Body of pancreas (tissue), 4 donors: ENCODE data around the gene CDX1. TPM values are rescaled to one million over a fixed set of nuclear protein-coding genes. Genes with fewer than 3 reads are reported as not detected.

Experiments used
- ATAC-seq: fragments of 150-250 bp; one replicate; pipeline ENCODE4 v1.9.1; 2016
- DNase-seq, 4 donors: peaks; one replicate each; pipeline ENCODE4 v3.0.0-alpha.2; 2019
- H3K27ac ChIP-seq, 4 donors: fragments of 200-600 bp; sonication (generic); 1 replicate in 3 of 4; 2 replicates in 1 of 4; pipeline versions ENCODE4 v1.5.1 to v1.6.1; 2016 to 2019; ENCODE audit warnings: mild to moderate bottlenecking in 1 of 4, mixed read lengths in 1 of 4, moderate library complexity in 1 of 4
- H3K27me3 ChIP-seq, 2 donors: fragments of 200-600 bp; sonication (generic); one replicate each; pipeline ENCODE4 v1.6.0; 2016; ENCODE audit warnings: mild to moderate bottlenecking in 1 of 2
- H3K36me3 ChIP-seq, 2 donors: fragments of 200-600 bp; sonication (generic); replicated peaks in 1 of 2; 2 replicates each; pipeline ENCODE4 v1.5.1; 2016; ENCODE audit warnings: low read depth in 2 of 2; ENCODE audit not compliant: insufficient read depth in 1 of 2
- H3K4me1 ChIP-seq: fragments of 200-600 bp; sonication (generic); one replicate; pipeline ENCODE4 v1.6.0; 2016
- H3K4me3 ChIP-seq, 2 donors: fragments of 200-600 bp; sonication (generic); 1 replicate in 1 of 2; 2 replicates in 1 of 2; pipeline ENCODE4 v1.5.1; 2016 to 2019
- H3K9me3 ChIP-seq, 3 donors: fragments of 200-600 bp; sonication (generic); 1 replicate in 2 of 3; 2 replicates in 1 of 3; pipeline ENCODE4 v1.5.1; 2016
- CTCF ChIP-seq, 7 experiments: fragments of 450-650 bp in 4 of 7; fragments of 200-600 bp in 3 of 7; sonication (generic) in 3 of 7; IDR thresholded peaks; one replicate each; pipeline ENCODE4 v1.5.1; 2016 to 2019; ENCODE audit warnings: antibody characterized with exemption in 7 of 7
- POLR2A ChIP-seq, 3 donors: fragments of 450-650 bp; IDR thresholded peaks; one replicate each; pipeline ENCODE4 v1.6.1; 2016; ENCODE audit warnings: antibody characterized with exemption in 3 of 3, mild to moderate bottlenecking in 2 of 3
- WGBS, 2 donors: methylation state at CpG; one replicate each; pipeline ENCODE4 v1.1.5; 2017; 5-methylcytosine and 5-hydroxymethylcytosine counted together
- intact Hi-C: fragments of 100-400 bp; cut with DNase I; formaldehyde crosslinking; loops from one replicate; pipeline ENCODE4 v1.15.1; 2023
- total RNA-seq, 2 donors: library from RNA; depleted of rRNA; stranded (reverse); fragments of >200 nt; gene quantifications; one replicate each; pipeline ENCODE4 v1.1.0, GENCODE V29; 2016

CDX1 gene
- total RNA-seq, 2 donors from 2014 or later: not detected

GRCh38 chr5:150184990-150185912 lies 18.7 kb downstream of the CDX1 start:
- DNase-seq (peak in 2 of 4 donors; percentile 25 to 69), ATAC-seq (no peak)
- Histone ChIP-seq H3K4me3 (no peak overlapping the region), H3K27ac (no peak overlapping the region), H3K36me3 (no peaks in the 10 kb centered on the region), H3K27me3 (peaks cover 0 to 10% of the 10 kb centered on the region in 2 donors), H3K9me3 (no peaks in the 10 kb centered on the region), H3K4me1 (peaks cover 13% of the 10 kb centered on the region)
- WGBS, 2 donors: 49 to 54% methylated on average over 12 of the region's 12 CpGs
- TF ChIP-seq POLR2A (IDR thresholded peaks at IDR 0.05) (no peak), CTCF (IDR thresholded peaks at IDR 0.05) (no peak)
- intact Hi-C loops: no loop called here

GRCh38 chr5:150186137-150186536 lies 19.6 kb downstream of the CDX1 start:
- H3K9me3 ChIP-seq: no peaks in the 10 kb centered on the region
- H3K27me3 ChIP-seq: peaks cover 0 to 13% of the 10 kb centered on the region in 2 donors
- peaks cover 13% of the 10 kb centered on the region for H3K4me1 ChIP-seq
- intact Hi-C loops: no loop called here
- no peak overlapping the region for H3K27ac ChIP-seq
- no peak overlapping the region for H3K4me3 ChIP-seq
- 83 to 95% methylated on average over 3 to 8 of the region's 8 CpGs for WGBS, 2 donors
- TF ChIP-seq POLR2A (IDR thresholded peaks at IDR 0.05): no peak
- no peak for TF ChIP-seq CTCF (IDR thresholded peaks at IDR 0.05)
- H3K36me3 ChIP-seq: no peaks in the 10 kb centered on the region
- ATAC-seq (no peak), DNase-seq (no peak)

GRCh38 chr5:150186897-150187296 lies 20.3 kb downstream of the CDX1 start:
- H3K36me3 ChIP-seq: no peaks in the 10 kb centered on the region
- ATAC-seq: no peak
- H3K27ac ChIP-seq: no peak overlapping the region
- H3K27me3 ChIP-seq: peaks cover 0 to 13% of the 10 kb centered on the region in 2 donors
- peaks cover 13% of the 10 kb centered on the region for H3K4me1 ChIP-seq
- H3K4me3 ChIP-seq: no peak overlapping the region
- TF ChIP-seq CTCF (IDR thresholded peaks at IDR 0.05) (no peak), POLR2A (IDR thresholded peaks at IDR 0.05) (no peak)
- DNase-seq: no peak
- intact Hi-C loops: no loop called here
- no peaks in the 10 kb centered on the region for H3K9me3 ChIP-seq
- 72 to 81% methylated on average over 4 of the region's 4 CpGs for WGBS, 2 donors

- ATAC-seq (no peak), DNase-seq (no peak)
- H3K27me3 ChIP-seq: peaks cover 0 to 13% of the 10 kb centered on the region in 2 donors
- H3K4me1 ChIP-seq: peaks cover 13% of the 10 kb centered on the region
- H3K36me3 ChIP-seq: no peaks in the 10 kb centered on the region
- H3K27ac ChIP-seq: no peak overlapping the region
- H3K9me3 ChIP-seq: no peaks in the 10 kb centered on the region
- WGBS, 2 donors: 62 to 85% methylated on average over 2 to 3 of the region's 3 CpGs
- no peak overlapping the region for H3K4me3 ChIP-seq
- intact Hi-C loops: no loop called here
- TF ChIP-seq CTCF (IDR thresholded peaks at IDR 0.05) (no peak), POLR2A (IDR thresholded peaks at IDR 0.05) (no peak)
Observed at GRCh38 chr5:150188146-150188842, 21.7 kb downstream of the CDX1 start.
